SU-DHL-6 (cell line): ENCODE data around the gene DPEP1.
A peak's percentile ranks its signal among the peaks of the same experiment; 100 is the strongest.

Experiments
- H2AFZ ChIP-seq: fragments of 200-600 bp; sonication (generic); 2 replicates; pipeline ENCODE4 v1.6.1; 2014; ENCODE audit warnings: low read depth, mild to moderate bottlenecking, moderate library complexity, mixed read lengths, antibody characterized with exemption, low read length; ENCODE audit not compliant: severe bottlenecking
- H3F3A ChIP-seq: fragments of 200-600 bp; shearing (Covaris generic); 2 replicates; pipeline ENCODE4 v1.6.0; 2016; ENCODE audit warnings: antibody characterized with exemption, mild to moderate bottlenecking; ENCODE audit not compliant: insufficient read depth
- H3K27ac ChIP-seq: fragments of 200-600 bp; sonication (generic); 2 replicates; pipeline ENCODE4 v1.5.1; 2016; ENCODE audit warnings: low read depth, mild to moderate bottlenecking, low read length, moderate library complexity, mixed read lengths
- H3K27me3 ChIP-seq: fragments of 200-600 bp; sonication (generic), shearing (Covaris generic); 2 replicates; pipeline ENCODE4 v1.6.0; 2014; ENCODE audit warnings: mild to moderate bottlenecking, low read length
- H3K36me3 ChIP-seq: fragments of 200-600 bp; sonication (generic); 2 replicates; pipeline ENCODE4 v1.6.1; 2014; ENCODE audit warnings: mild to moderate bottlenecking, low read length, mixed read lengths
- H3K4me2 ChIP-seq: fragments of 300-600, 200-600 bp; shearing (Covaris generic), sonication (generic); 2 replicates; pipeline ENCODE4 v1.6.0; 2014; ENCODE audit warnings: low read length, low read depth, mild to moderate bottlenecking; ENCODE audit not compliant: poor library complexity, severe bottlenecking
- H3K4me3 ChIP-seq: fragments of 200-600 bp; sonication (generic); 2 replicates; pipeline ENCODE4 v1.5.1; 2014; ENCODE audit warnings: antibody characterized with exemption, low read length, mild to moderate bottlenecking, mixed read lengths; ENCODE audit not compliant: insufficient read depth, poor library complexity, severe bottlenecking
- H3K79me2 ChIP-seq: fragments of 200-600 bp; sonication (generic); 2 replicates; pipeline ENCODE4 v1.6.1; 2014; ENCODE audit warnings: mild to moderate bottlenecking, low read length, moderate library complexity; ENCODE audit not compliant: insufficient read depth
- H3K9ac ChIP-seq: fragments of 200-600 bp; sonication (generic); 2 replicates; pipeline ENCODE4 v1.7.0; 2014; ENCODE audit warnings: mild to moderate bottlenecking, low read length
- H3K9me2 ChIP-seq: fragments of 200-600 bp; sonication (generic); replicated peaks from 2 replicates; pipeline ENCODE4 v1.6.1; 2014; ENCODE audit warnings: low read length; ENCODE audit not compliant: insufficient read depth
- H3K9me3 ChIP-seq: fragments of 200-600 bp; sonication (generic); 2 replicates; pipeline ENCODE4 v1.6.1; 2014; ENCODE audit warnings: low read length, mixed read lengths; ENCODE audit not compliant: insufficient read depth
- H4K20me1 ChIP-seq: fragments of 200-600 bp; sonication (generic); 2 replicates; pipeline ENCODE4 v1.6.1; 2014; ENCODE audit warnings: low read depth, mild to moderate bottlenecking, antibody characterized with exemption, low read length, moderate library complexity, mixed read lengths
- CTCF ChIP-seq: fragments of 200-600 bp; sonication (generic); IDR thresholded peaks from one replicate; pipeline ENCODE4 v1.5.1; 2017; ENCODE audit warnings: antibody characterized with exemption, mild to moderate bottlenecking, low read length, moderate library complexity; ENCODE audit not compliant: insufficient read depth, poor library complexity, severe bottlenecking
- EZH2phosphoT487 ChIP-seq: fragments of 200-600 bp; sonication (generic), shearing (Covaris generic); conservative IDR thresholded peaks from 2 replicates; pipeline ENCODE4 v1.6.1; 2018; ENCODE audit warnings: mild to moderate bottlenecking, antibody characterized with exemption, low read length, moderate library complexity, mixed read lengths

Gene DPEP1

GRCh38 chr16:89575247-89576152 is 37.9 kb upstream of the DPEP1 start, which contains the start of gene CPNE7:
Gene CPNE7, plus strand, starts transcription at chr16:89575758. Its CDS starts 140 bp downstream, at chr16:89575898.
- H3K4me2 ChIP-seq = peak within 1 kb of the TSS; percentile 44
- no peak for TF ChIP-seq CTCF
- no peak for TF ChIP-seq EZH2phosphoT487

GRCh38 chr16:89576153-89577054 is 37.0 kb upstream of the DPEP1 start:
- Histone ChIP-seq H3K36me3 (no peaks in the 10 kb centered on the region), H3K27me3 (no peaks in the 10 kb centered on the region), H4K20me1 (no peaks in the 10 kb centered on the region), H3K79me2 (no peaks in the 10 kb centered on the region), H3K9ac (peak overlapping the region; percentile 26; the same call in 1 of the 2 replicates), H3K9me3 (no peaks in the 10 kb centered on the region), H2AFZ (no peak overlapping the region), H3K4me3 (no peak overlapping the region), H3K4me2 (peak overlapping the region; percentile 25), H3F3A (no peaks in the 10 kb centered on the region), H3K27ac (no peak overlapping the region), H3K9me2 (no peaks in the 10 kb centered on the region)
- no peak for TF ChIP-seq EZH2phosphoT487
- TF ChIP-seq CTCF = no peak

More at GRCh38 chr16:89575247-89576152, 37.9 kb upstream of the DPEP1 start, which contains the start of gene CPNE7:
- Histone ChIP-seq H3K9me2 (no peaks in the 10 kb centered on the region), H3K4me3 (peak within 1 kb of the TSS; percentile 29), H4K20me1 (no peaks in the 10 kb centered on the region), H3K9ac (peak within 1 kb of the TSS; percentile 26; the same call in 1 of the 2 replicates), H3K79me2 (no peaks in the 10 kb centered on the region), H3K27me3 (no peaks in the 10 kb centered on the region), H3K9me3 (no peaks in the 10 kb centered on the region), H2AFZ (no peak within 1 kb of the TSS), H3K36me3 (no peaks in the 10 kb centered on the region), H3F3A (no peaks in the 10 kb centered on the region), H3K27ac (no peak within 1 kb of the TSS)

- Histone ChIP-seq H2AFZ (no peak overlapping the region), H3F3A (no peaks in the 10 kb centered on the region), H4K20me1 (no peaks in the 10 kb centered on the region), H3K36me3 (no peaks in the 10 kb centered on the region), H3K9me3 (no peaks in the 10 kb centered on the region), H3K27me3 (no peaks in the 10 kb centered on the region), H3K4me3 (no peak overlapping the region), H3K27ac (no peak overlapping the region), H3K79me2 (no peaks in the 10 kb centered on the region), H3K9me2 (no peaks in the 10 kb centered on the region), H3K9ac (no peak overlapping the region), H3K4me2 (no peak overlapping the region)
- TF ChIP-seq EZH2phosphoT487 (no peak), CTCF (no peak)
Measured at GRCh38 chr16:89577055-89577759, 36.2 kb upstream of the DPEP1 start.
